ENCODE data around the gene ECM2.

- TF ChIP-seq EZH2 (IDR thresholded peaks at IDR 0.05; ENCODE audit: borderline replicate concordance, low read length) (no peak), CTCF (IDR thresholded peaks at IDR 0.05; ENCODE audit: low read length) (no peak)
These were observed 40.4 kb upstream of the ECM2 start for GRCh38 chr9:92576175-92576574.
